A673 (cell line): ENCODE results near the gene TWF2.

Experiments
- CTCF ChIP-seq: fragments of 300-800, 200-600 bp; sonication (generic); conservative IDR thresholded peaks from 2 replicates; pipeline ENCODE4 v1.5.1; 2017; ENCODE audit warnings: low read depth, mild to moderate bottlenecking, antibody characterized with exemption, low read length, moderate library complexity, mixed read lengths
- EZH2 ChIP-seq: fragments of 200-600 bp; sonication (generic); IDR thresholded peaks from 2 replicates; pipeline ENCODE4 v1.6.1; 2017; ENCODE audit warnings: borderline replicate concordance, low read depth, mild to moderate bottlenecking, mixed read lengths, antibody characterized with exemption, low read length; ENCODE audit not compliant: poor library complexity, severe bottlenecking

DNA sequence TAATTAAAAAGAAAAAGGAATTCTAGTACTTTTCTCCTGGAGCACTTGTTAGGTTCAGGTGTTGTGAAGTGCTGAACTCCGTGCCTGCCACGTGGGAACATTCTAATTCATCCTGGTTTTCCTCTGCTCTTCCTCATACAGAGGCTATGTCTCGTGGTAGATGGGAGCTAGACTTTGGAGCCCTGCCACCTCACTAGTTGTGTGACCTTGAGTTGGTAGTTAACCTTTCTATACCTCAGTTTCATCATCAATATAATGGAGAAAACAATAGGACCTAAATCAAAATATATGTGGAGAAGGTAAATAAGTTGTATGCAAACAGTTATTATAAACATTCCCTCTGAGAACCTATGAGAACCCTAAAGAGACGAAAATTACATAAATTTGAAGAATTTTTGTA is 30.4 kb downstream of the TWF2 start:
- TF ChIP-seq CTCF = no peak
- no peak for TF ChIP-seq EZH2
